T-cell (primary cell): ENCODE data around the gene KRTAP25-1. TPM values are rescaled to one million over a fixed set of nuclear protein-coding genes. Genes with fewer than 3 reads are reported as not detected.

Experiments
- ATAC-seq, 4 experiments: fragments of 200-7000 bp in 3 of 4; fragments of 150-1000 bp in 1 of 4; cut with Tn5 transposase; replicated peaks in 1 of 4; 1 replicate in 3 of 4; 2 replicates in 1 of 4; pipeline ENCODE4 v1.10.0; 2021; ENCODE audit warnings: moderate library complexity in 3 of 4, mild to moderate bottlenecking in 2 of 4, moderate number of reproducible peaks in 1 of 4
- CTCF ChIA-PET, 2 donors: fragments of 300-600 bp; sonication (Branson Sonifier 250); formaldehyde crosslinking; loops; one replicate each; lab custom pipeline; 2022; ENCODE audit warnings: antibody characterized with exemption in 2 of 2; lab: Charles Lee
- POLR2A ChIA-PET, 2 donors: fragments of 300-600 bp; sonication (Branson Sonifier 250); formaldehyde crosslinking; loops; one replicate each; lab custom pipeline; 2022; ENCODE audit warnings: antibody characterized with exemption in 2 of 2; lab: Charles Lee
- DNase-seq, 35 experiments: peaks; one replicate each; pipeline versions ENCODE4 v3.0.0 to v3.0.0-alpha.2; 2013 to 2023
- H3K27ac ChIP-seq: one replicate; pipeline ENCODE4 v1.5.1; 2013; ENCODE audit warnings: low read length
- H3K27me3 ChIP-seq, 2 experiments: replicated peaks in 1 of 2; 1 replicate in 1 of 2; 2 replicates in 1 of 2; pipeline versions ENCODE4 v1.6.1 to v1.7.0; 2013; ENCODE audit warnings: low read length in 1 of 2, mixed read lengths in 1 of 2; ENCODE audit not compliant: control insufficient read depth in 2 of 2, insufficient read depth in 2 of 2; ENCODE audit errors: extremely low read depth in 1 of 2
- H3K36me3 ChIP-seq, 2 donors: 1 replicate in 1 of 2; 2 replicates in 1 of 2; pipeline versions ENCODE4 v1.6.1 to v1.7.0; 2013; ENCODE audit warnings: low read length in 1 of 2; ENCODE audit not compliant: control insufficient read depth in 2 of 2, insufficient read depth in 1 of 2; ENCODE audit errors: extremely low read depth in 1 of 2
- H3K4me1 ChIP-seq, 2 experiments: 1 replicate in 1 of 2; 2 replicates in 1 of 2; pipeline versions ENCODE4 v1.6.1 to v1.7.0; 2013; ENCODE audit warnings: low read length in 2 of 2, mixed read lengths in 1 of 2; ENCODE audit not compliant: insufficient read depth in 2 of 2, control insufficient read depth in 1 of 2; ENCODE audit errors: extremely low read depth in 1 of 2
- H3K4me3 ChIP-seq, 2 donors: 1 replicate in 1 of 2; 2 replicates in 1 of 2; pipeline versions ENCODE4 v1.5.1 to v1.7.0; 2013; ENCODE audit warnings: mild to moderate bottlenecking in 2 of 2, low read length in 1 of 2, moderate library complexity in 1 of 2; ENCODE audit not compliant: control insufficient read depth in 1 of 2; ENCODE audit errors: extremely low read depth in 1 of 2
- H3K9me3 ChIP-seq: 2 replicates; pipeline ENCODE4 v1.7.0; 2013
- H3K27ac Mint-ChIP-seq, 2 donors: one replicate each; pipeline ENCODE4 v1.8.0; 2020 to 2021; ENCODE audit warnings: mild to moderate bottlenecking in 2 of 2, mixed read lengths in 2 of 2
- H3K27me3 Mint-ChIP-seq, 2 donors: one replicate each; pipeline ENCODE4 v1.8.0; 2021 to 2022; ENCODE audit warnings: mixed read lengths in 2 of 2
- H3K36me3 Mint-ChIP-seq: one replicate; pipeline ENCODE4 v1.8.0; 2021; ENCODE audit warnings: mixed read lengths
- H3K4me1 Mint-ChIP-seq, 3 donors: one replicate each; pipeline ENCODE4 v1.8.0; 2020 to 2022; ENCODE audit warnings: mixed read lengths in 3 of 3, mild to moderate bottlenecking in 1 of 3
- H3K4me3 Mint-ChIP-seq, 3 donors: one replicate each; pipeline ENCODE4 v1.8.0; 2020 to 2022; ENCODE audit warnings: mild to moderate bottlenecking in 3 of 3, mixed read lengths in 3 of 3, moderate library complexity in 3 of 3
- H3K9me3 Mint-ChIP-seq, 3 donors: one replicate each; pipeline ENCODE4 v1.8.0; 2020 to 2022; ENCODE audit warnings: mixed read lengths in 3 of 3
- WGBS: methylation state at CpG from one replicate; pipeline ENCODE4 v1.1.5; 2013; ENCODE audit warnings: missing lambda C conversion rate; ENCODE audit not compliant: insufficient coverage; 5-methylcytosine and 5-hydroxymethylcytosine counted together
- total RNA-seq, 35 experiments: library from RNA in 6 of 35; stranded (reverse) in 6 of 35; fragments of 120-200 nt in 1 of 35; gene quantifications; one replicate each; pipeline versions ENCODE4 v1.2.1 to v1.2.4 and lab custom pipeline; 2013 to 2026

KRTAP25-1 gene
- total RNA-seq, 5 donors from 2014 or later (not counting 1 experiment from before 2014, with no cell fraction given) = not detected

- Histone ChIP-seq H3K4me3 (no peak overlapping the region), H3K27me3 (no peaks in the 10 kb centered on the region), H3K9me3 (no peaks in the 10 kb centered on the region), H3K4me1 (no peaks in the 10 kb centered on the region), H3K36me3 (no peaks in the 10 kb centered on the region), H3K27ac (no peak overlapping the region)
- ATAC-seq (no peak), DNase-seq (no peak)
- Mint-ChIP-seq H3K27me3 (no peaks in the 10 kb centered on the region), H3K27ac (no peak overlapping the region), H3K9me3 (peaks cover 0 to 4% (median 0%) of the 10 kb centered on the region in 3 donors), H3K4me3 (no peak overlapping the region), H3K36me3 (no peaks in the 10 kb centered on the region), H3K4me1 (no peaks in the 10 kb centered on the region)
- ChIA-PET CTCF (interaction anchor here in 1 of 2 donors (0.6 kb wide), 1 partner anchor 828 kb away, joined by 4 read pairs; no protein-coding TSS in a partner anchor), POLR2A (no interaction called here)
- 94% methylated on average over 2 of the region's 4 CpGs for WGBS
Observed at GRCh38 chr21:30257773-30258172, 31.5 kb downstream of the KRTAP25-1 start.

DNA sequence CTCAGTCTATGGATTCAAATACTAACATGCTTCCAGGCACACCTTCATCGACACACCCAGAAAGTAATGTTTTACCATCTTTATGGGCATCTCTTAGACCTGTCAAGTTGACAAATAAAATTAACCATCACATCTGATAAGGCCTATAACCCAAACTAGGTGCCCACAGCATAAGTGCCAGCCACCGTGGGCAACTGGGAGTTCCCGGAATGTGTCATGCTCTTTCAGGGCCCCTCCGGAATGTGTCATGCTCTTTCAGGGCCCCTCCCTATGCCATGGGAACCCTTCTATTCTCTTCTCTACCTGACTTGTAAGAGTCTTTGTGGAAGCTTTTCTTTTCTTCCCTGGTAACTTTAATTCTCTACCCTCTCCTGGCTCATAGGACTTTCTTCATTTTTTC lies 33.2 kb downstream of the KRTAP25-1 start:
- no peaks in the 10 kb centered on the region for H3K27me3 Mint-ChIP-seq

GRCh38 chr21:30255679-30256078 lies 33.6 kb downstream of the KRTAP25-1 start:
- no peaks in the 10 kb centered on the region for H3K36me3 ChIP-seq
- Mint-ChIP-seq H3K27ac (no peak overlapping the region), H3K36me3 (no peaks in the 10 kb centered on the region), H3K4me3 (no peak overlapping the region), H3K27me3 (no peaks in the 10 kb centered on the region), H3K4me1 (no peaks in the 10 kb centered on the region), H3K9me3 (peaks cover 0 to 4% (median 0%) of the 10 kb centered on the region in 3 donors)
- ATAC-seq = no peak
- WGBS = 50% methylated on average over 1 of the region's 1 CpG
- ChIA-PET POLR2A (no interaction called here), CTCF (no interaction called here)
- no peaks in the 10 kb centered on the region for H3K4me1 ChIP-seq
- H3K4me3 ChIP-seq = no peak overlapping the region
- no peak overlapping the region for H3K27ac ChIP-seq
- H3K27me3 ChIP-seq = no peaks in the 10 kb centered on the region
- no peaks in the 10 kb centered on the region for H3K9me3 ChIP-seq
- DNase-seq = no peak

More for the DNA sequence above, 33.2 kb downstream of the KRTAP25-1 start:
- no peak overlapping the region for H3K4me3 ChIP-seq
- CTCF ChIA-PET = no interaction called here
- POLR2A ChIA-PET = no interaction called here
- no peaks in the 10 kb centered on the region for H3K27me3 ChIP-seq
- H3K9me3 ChIP-seq = no peaks in the 10 kb centered on the region
- ATAC-seq (no peak), DNase-seq (no peak)
- WGBS = 100% methylated on average over 1 of the region's 4 CpGs
- H3K36me3 Mint-ChIP-seq = no peaks in the 10 kb centered on the region
- H3K36me3 ChIP-seq = no peaks in the 10 kb centered on the region
- H3K4me1 Mint-ChIP-seq = no peaks in the 10 kb centered on the region
- peaks cover 0 to 4% (median 0%) of the 10 kb centered on the region in 3 donors for H3K9me3 Mint-ChIP-seq
- no peak overlapping the region for H3K27ac ChIP-seq
- H3K4me1 ChIP-seq = no peaks in the 10 kb centered on the region
- no peak overlapping the region for H3K4me3 Mint-ChIP-seq
- H3K27ac Mint-ChIP-seq = no peak overlapping the region

DNA sequence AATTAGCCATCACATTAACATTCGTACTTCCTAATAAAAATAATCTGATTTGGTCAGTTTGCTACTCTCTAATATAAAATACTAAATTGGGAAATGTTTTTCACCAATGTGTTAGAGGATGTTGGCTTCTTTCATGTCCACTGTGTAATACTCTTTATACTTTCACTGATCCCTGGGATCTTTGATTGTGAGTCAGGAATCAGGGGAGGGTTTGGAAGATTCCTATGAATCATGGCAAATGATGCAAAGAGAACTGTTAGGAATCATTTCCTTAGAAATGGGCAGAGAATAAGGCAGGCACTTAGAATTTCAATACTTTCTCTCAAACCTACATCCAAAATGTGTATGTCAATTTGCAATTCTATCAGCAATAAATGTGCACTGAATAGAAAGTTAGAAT lies 37.5 kb downstream of the KRTAP25-1 start:
- ATAC-seq = no peak
- Mint-ChIP-seq H3K9me3 (peaks cover 0 to 4% (median 0%) of the 10 kb centered on the region in 3 donors), H3K4me1 (no peaks in the 10 kb centered on the region), H3K27ac (no peak overlapping the region), H3K4me3 (no peak overlapping the region), H3K27me3 (no peaks in the 10 kb centered on the region), H3K36me3 (no peaks in the 10 kb centered on the region)
- ChIA-PET CTCF (no interaction called here), POLR2A (no interaction called here)
- H3K9me3 ChIP-seq = no peaks in the 10 kb centered on the region
- no peak for DNase-seq
- H3K4me3 ChIP-seq = no peak overlapping the region
- H3K27ac ChIP-seq = no peak overlapping the region
- no CpG with 5 or more reads among the region's 1 CpG for WGBS
- no peaks in the 10 kb centered on the region for H3K4me1 ChIP-seq
- no peaks in the 10 kb centered on the region for H3K27me3 ChIP-seq
- no peaks in the 10 kb centered on the region for H3K36me3 ChIP-seq

DNA sequence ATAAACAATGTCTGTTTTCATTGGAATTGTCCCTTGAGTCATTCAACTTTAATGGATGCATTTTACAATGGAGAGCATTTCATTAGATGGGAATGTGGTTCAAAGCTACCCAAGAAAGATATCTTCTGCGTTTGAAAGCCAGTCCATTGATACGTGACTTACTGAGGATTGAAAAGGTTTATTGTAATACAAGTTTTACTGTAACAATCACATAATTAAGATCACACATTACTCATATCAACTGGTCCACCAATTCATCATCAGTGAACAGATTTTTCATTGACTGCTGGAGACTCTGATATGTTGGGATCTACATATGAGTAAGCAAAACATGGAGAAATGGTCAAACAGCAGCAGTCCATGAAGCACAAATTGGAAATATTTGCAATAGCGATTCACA lies 39.4 kb downstream of the KRTAP25-1 start:
- ChIA-PET POLR2A (no interaction called here), CTCF (no interaction called here)
- Histone ChIP-seq H3K36me3 (no peaks in the 10 kb centered on the region), H3K27me3 (no peaks in the 10 kb centered on the region), H3K4me3 (no peak overlapping the region), H3K27ac (no peak overlapping the region), H3K9me3 (no peaks in the 10 kb centered on the region), H3K4me1 (no peaks in the 10 kb centered on the region)
- WGBS = no CpG with 5 or more reads among the region's 3 CpGs
- H3K4me1 Mint-ChIP-seq = no peaks in the 10 kb centered on the region
- no peak for DNase-seq
- H3K36me3 Mint-ChIP-seq = no peaks in the 10 kb centered on the region
- H3K9me3 Mint-ChIP-seq = peaks cover 0 to 4% (median 0%) of the 10 kb centered on the region in 3 donors
- H3K27ac Mint-ChIP-seq = no peak overlapping the region
- no peaks in the 10 kb centered on the region for H3K27me3 Mint-ChIP-seq
- no peak for ATAC-seq
- H3K4me3 Mint-ChIP-seq = no peak overlapping the region

- Histone ChIP-seq H3K36me3 (no peaks in the 10 kb centered on the region), H3K27me3 (no peaks in the 10 kb centered on the region), H3K9me3 (no peaks in the 10 kb centered on the region), H3K4me1 (no peaks in the 10 kb centered on the region), H3K27ac (no peak overlapping the region), H3K4me3 (no peak overlapping the region)
- WGBS = 92% methylated on average over 8 of the region's 9 CpGs
- H3K27me3 Mint-ChIP-seq = no peaks in the 10 kb centered on the region
- ChIA-PET POLR2A (no interaction called here), CTCF (interaction anchor here in 1 of 2 donors (0.5 kb wide), 1 partner anchor 772 kb away, joined by 4 read pairs; no protein-coding TSS in a partner anchor)
- peaks cover 0 to 4% (median 0%) of the 10 kb centered on the region in 3 donors for H3K9me3 Mint-ChIP-seq
- no peak for ATAC-seq
- H3K36me3 Mint-ChIP-seq = no peaks in the 10 kb centered on the region
- H3K27ac Mint-ChIP-seq = no peak overlapping the region
- H3K4me1 Mint-ChIP-seq = no peaks in the 10 kb centered on the region
- H3K4me3 Mint-ChIP-seq = no peak overlapping the region
- DNase-seq = no peak
Observed at GRCh38 chr21:30248844-30249243, 40.5 kb downstream of the KRTAP25-1 start.

DNA sequence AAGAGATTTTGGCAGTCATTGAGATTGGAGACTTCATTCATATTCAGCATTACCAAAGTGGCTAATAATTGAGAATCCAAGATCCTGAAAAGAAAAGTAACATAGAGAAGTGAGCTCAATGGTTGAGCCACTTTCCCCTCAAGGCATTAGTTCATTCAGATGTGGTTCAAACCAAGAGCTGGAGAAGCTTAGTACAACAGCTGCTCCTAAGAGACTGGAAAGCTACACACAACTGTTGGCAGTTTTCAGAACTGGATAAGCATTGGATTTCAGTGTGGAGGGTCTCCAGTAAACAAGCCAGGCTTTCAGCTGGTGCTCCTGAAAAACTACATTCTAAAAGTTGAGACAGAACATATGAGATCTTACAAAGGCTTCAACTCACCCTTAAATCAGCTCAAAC lies 44.3 kb downstream of the KRTAP25-1 start:
- Mint-ChIP-seq H3K4me3 (no peak overlapping the region), H3K9me3 (peaks cover 0 to 2% (median 0%) of the 10 kb centered on the region in 3 donors), H3K27ac (no peak overlapping the region), H3K27me3 (peaks cover 3 to 6% of the 10 kb centered on the region in 2 donors), H3K36me3 (no peaks in the 10 kb centered on the region), H3K4me1 (no peaks in the 10 kb centered on the region)
- DNase-seq = no peak
- H3K27ac ChIP-seq = no peak overlapping the region
- no peaks in the 10 kb centered on the region for H3K27me3 ChIP-seq
- no peak for ATAC-seq
- CTCF ChIA-PET = no interaction called here
- no peaks in the 10 kb centered on the region for H3K9me3 ChIP-seq
- no peak overlapping the region for H3K4me3 ChIP-seq
- H3K36me3 ChIP-seq = no peaks in the 10 kb centered on the region
- no peaks in the 10 kb centered on the region for H3K4me1 ChIP-seq
- POLR2A ChIA-PET = interaction anchor here in 1 of 2 donors (0.6 kb wide), 1 partner anchor 930 kb away, joined by 8 read pairs; no protein-coding TSS in a partner anchor
